GM12872 (cell line): ENCODE measurements around the gene NFXL1.

Experiments used
- CTCF ChIP-seq: IDR thresholded peaks from 3 replicates; pipeline ENCODE4 v1.5.1; 2011; ENCODE audit warnings: low read depth, mild to moderate bottlenecking, low read length, moderate library complexity; ENCODE audit not compliant: insufficient read depth

NFXL1 gene

DNA sequence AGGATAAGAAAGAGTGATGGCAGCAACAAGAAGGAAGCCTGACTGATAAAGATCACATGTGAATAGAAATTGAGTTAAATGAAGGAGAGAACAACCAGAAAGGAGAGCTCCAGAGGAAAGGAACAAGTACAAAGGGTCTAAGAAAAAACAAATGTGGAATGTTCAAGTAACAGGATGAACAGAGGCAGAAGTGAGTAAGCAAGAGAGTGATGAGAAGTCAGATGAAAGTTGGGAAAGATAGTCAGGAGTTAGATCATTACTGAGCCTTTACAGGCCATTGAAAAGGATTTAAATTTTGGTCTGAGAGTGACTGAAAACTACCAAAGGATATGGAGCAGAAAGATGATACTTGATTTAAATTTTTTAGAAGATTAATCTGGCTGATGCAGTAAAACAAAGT lies 38.1 kb downstream of the NFXL1 start:
- no peak for TF ChIP-seq CTCF

- no peak for TF ChIP-seq CTCF
Measured at GRCh38 chr4:47873877-47874541, 40.4 kb downstream of the NFXL1 start.

- TF ChIP-seq CTCF: no peak
Measured at GRCh38 chr4:47863486-47863885, 50.9 kb downstream of the NFXL1 start.

GRCh38 chr4:47862297-47862696 lies 52.1 kb downstream of the NFXL1 start:
- TF ChIP-seq CTCF: no peak

DNA sequence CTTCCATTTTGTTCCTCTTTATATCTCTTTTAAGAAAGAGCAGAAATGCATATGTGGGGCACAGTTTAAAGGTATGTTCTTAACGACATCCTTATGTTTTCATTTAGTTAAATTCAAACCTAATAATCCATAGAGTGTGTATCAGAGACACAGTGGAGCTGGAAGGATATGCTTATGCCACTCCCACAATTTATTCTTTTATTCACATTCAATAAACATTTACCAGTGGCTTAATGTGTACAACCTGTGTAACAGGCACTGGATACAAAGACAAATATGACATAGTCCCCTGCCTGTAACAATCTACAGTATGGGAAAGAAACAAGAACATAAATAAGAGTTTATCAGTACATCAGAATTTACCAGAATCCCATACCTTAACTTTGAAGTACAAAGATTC lies 54.1 kb downstream of the NFXL1 start:
- no peak for TF ChIP-seq CTCF

GRCh38 chr4:47858006-47858405 lies 56.4 kb downstream of the NFXL1 start:
- no peak for TF ChIP-seq CTCF

- TF ChIP-seq CTCF: no peak
Measured at GRCh38 chr4:47856713-47857112, 57.7 kb downstream of the NFXL1 start.
